ENCODE measurements around the gene FAM186B. TPM values are rescaled to one million over a fixed set of nuclear protein-coding genes. Genes with fewer than 3 reads are reported as not detected.

FAM186B gene
- total and polyA plus RNA-seq, 2 of the 13 experiments (the other 11 are each of a cell fraction or from before 2014, with no cell fraction given): 0.07 to 0.20 TPM

GRCh38 chr12:49543221-49543913 is 62.1 kb downstream of the FAM186B start (continued):
- TF ChIP-seq ZNF687 (CRISPR knock-in tag; IDR thresholded peaks at IDR 0.05): peak; percentile 81
- TF ChIP-seq CSRNP1 (CRISPR knock-in tag; IDR thresholded peaks at IDR 0.05): no peak
- no peak for TF ChIP-seq FUBP1 (CRISPR knock-in tag; IDR thresholded peaks at IDR 0.05; ENCODE audit: borderline replicate concordance)
- TF ChIP-seq TCF7 (IDR thresholded peaks at IDR 0.05; ENCODE audit: low read depth): peak; percentile 29
- TF ChIP-seq ELF3 (CRISPR knock-in tag; IDR thresholded peaks at IDR 0.05): peak; percentile 12; the same call in 1 of the 2 replicates
- TF ChIP-seq ZSCAN31 (CRISPR knock-in tag; IDR thresholded peaks at IDR 0.05; ENCODE audit: low read depth): no peak
- no peak for TF ChIP-seq PAX8 (CRISPR knock-in tag; IDR thresholded peaks at IDR 0.05; ENCODE audit: borderline replicate concordance)
- TF ChIP-seq ZNF414 (CRISPR knock-in tag; IDR thresholded peaks at IDR 0.05): 0 out of 2 replicates have a peak, but pooled peaks have one; percentile 49
- 0 out of 2 replicates have a peak, but pooled peaks have one; percentile 26 for TF ChIP-seq UBTF (CRISPR knock-in tag; IDR thresholded peaks at IDR 0.05)
- no peak for TF ChIP-seq ATRX (CRISPR knock-in tag; IDR thresholded peaks at IDR 0.05; ENCODE audit: borderline replicate concordance)
- TF ChIP-seq PREB (CRISPR knock-in tag; IDR thresholded peaks at IDR 0.05): no peak
- no peak for TF ChIP-seq POLR2G (IDR thresholded peaks at IDR 0.05; ENCODE audit: low read depth, low read length)
- TF ChIP-seq ZNF264 (CRISPR knock-in tag; IDR thresholded peaks at IDR 0.05): no peak
- peak; percentile 47; the same call in 1 of the 2 replicates for TF ChIP-seq SPEN (CRISPR knock-in tag; IDR thresholded peaks at IDR 0.05; ENCODE audit: low read depth)
